ENCODE results near the gene MTCL1. TPM values are rescaled to one million over a fixed set of nuclear protein-coding genes. Genes with fewer than 3 reads are reported as not detected.

Gene MTCL1
- total RNA-seq, 2 donors from 2014 or later: 0.64 to 0.95 TPM

DNA sequence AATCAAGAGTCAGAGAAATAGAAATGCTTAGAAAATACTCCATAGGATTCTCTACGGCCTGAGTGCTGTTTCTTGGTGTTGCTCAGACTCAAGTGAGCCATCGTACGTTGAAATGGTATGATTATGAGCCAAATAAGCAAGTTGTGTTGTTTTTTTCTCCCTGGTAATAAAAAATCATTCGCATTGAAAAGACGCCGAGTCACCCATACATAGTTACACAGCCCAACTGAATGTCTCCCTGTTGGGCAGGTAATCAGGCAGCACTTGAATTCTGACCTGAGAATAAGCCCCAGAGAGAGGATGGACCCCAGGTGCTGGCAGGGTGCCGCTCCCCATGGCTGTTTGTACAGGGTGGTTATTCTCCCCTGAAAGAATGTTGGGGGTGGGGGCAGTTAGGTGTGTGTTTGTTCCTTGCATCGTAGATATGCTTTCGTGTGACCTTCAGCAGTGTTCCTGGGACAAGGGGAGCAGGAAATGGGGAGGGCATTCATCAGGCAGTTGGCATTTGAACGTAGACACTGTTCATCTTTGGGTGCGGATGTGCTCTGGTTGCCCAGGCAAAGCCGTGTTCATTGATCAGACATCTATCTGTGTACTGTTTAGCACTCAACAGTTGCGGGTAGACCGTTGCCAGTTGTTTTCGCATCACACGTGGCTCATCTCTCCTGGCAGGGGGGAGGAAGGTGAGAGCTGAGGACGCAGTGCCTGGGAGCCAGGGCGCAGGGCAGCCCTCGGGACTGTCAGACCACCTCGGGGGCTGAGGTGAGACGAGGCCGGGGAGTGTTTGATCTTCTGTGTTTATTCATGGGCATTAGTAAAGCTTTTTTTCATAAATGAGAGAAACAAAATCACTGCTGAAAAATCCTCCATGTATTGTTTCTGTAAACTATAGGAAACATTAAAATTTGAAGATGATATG, 27.3 kb downstream of the MTCL1 start:
- Mint-ChIP-seq H3K4me1 (peaks cover 2% of the 10 kb centered on the region), H3K9me3 (no peaks in the 10 kb centered on the region), H3K27ac (no peak overlapping the region), H3K36me3 (ENCODE audit: low read depth) (no peaks in the 10 kb centered on the region), H3K27me3 (peaks cover 9% of the 10 kb centered on the region), H3K4me3 (no peak overlapping the region)
- ATAC-seq (replicated peaks): no peak

DNA sequence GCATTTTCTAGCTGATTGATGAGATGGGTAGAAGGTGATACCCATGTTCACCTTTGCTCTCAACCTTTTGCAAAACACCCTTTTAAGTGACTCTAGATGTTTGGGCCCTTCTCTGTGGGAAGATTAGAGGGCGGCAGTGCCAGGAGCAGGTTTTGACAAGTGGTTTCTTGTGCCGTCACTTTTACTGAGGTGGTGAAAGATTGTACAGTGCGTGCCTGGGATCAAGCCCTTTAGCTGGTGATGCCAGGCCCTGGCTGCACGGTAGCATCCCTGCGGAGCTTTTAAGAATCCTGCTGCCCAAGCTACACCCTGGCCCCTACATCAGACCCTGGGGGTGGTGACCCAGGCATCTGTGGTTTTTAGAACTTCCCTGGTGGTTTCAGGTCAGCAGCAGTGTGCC, 29.1 kb downstream of the MTCL1 start:
- H3K27me3 Mint-ChIP-seq: peaks cover 9% of the 10 kb centered on the region
- no peak for ATAC-seq (replicated peaks)
- H3K27ac Mint-ChIP-seq: no peak overlapping the region
- H3K9me3 Mint-ChIP-seq: no peaks in the 10 kb centered on the region
- H3K4me3 Mint-ChIP-seq: no peak overlapping the region
- H3K36me3 Mint-ChIP-seq (ENCODE audit: low read depth): no peaks in the 10 kb centered on the region
- H3K4me1 Mint-ChIP-seq: no peaks in the 10 kb centered on the region

DNA sequence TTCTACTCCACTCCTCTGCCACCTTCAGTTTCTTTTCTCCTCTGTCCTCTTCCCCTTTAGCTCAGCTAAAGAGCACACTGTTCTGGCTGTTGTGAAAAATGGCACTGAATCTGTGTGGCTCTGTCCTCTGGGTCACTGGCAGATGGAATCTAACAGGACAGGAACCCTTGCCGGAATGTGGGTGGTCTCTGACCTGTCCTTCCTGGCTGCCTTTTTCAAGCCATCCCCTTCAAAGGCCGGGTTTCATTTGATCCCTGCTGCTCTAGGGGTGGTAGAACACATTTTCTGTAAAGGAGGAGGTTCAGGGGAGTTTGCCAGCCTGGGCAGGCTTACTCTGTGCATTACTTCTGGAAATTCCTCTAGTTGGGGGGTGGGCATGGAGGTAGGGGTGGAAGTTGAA, 29.9 kb downstream of the MTCL1 start:
- no peaks in the 10 kb centered on the region for H3K4me1 Mint-ChIP-seq
- ATAC-seq (replicated peaks): no peak
- peaks cover 9% of the 10 kb centered on the region for H3K27me3 Mint-ChIP-seq
- no peak overlapping the region for H3K4me3 Mint-ChIP-seq
- H3K36me3 Mint-ChIP-seq (ENCODE audit: low read depth): no peaks in the 10 kb centered on the region
- H3K9me3 Mint-ChIP-seq: no peaks in the 10 kb centered on the region
- no peak overlapping the region for H3K27ac Mint-ChIP-seq

DNA sequence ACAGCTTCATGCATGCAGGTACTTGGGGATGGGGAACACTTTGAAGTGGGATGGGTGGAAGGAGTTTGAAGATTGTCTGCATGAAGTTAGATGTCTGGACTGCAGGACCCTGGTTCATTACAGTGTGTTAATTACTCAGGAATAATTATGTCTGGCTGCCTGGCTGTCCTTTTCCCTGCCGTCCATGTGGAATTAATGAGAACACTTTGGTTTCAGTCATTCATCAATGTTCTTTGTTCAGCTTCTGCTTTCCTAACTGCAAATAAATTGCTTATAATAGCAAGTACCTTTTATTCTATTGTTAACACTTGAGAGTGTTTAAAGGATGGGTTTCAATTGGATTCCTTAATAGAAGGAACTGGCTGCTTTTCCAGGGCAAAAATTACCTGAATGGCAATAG, 35.8 kb downstream of the MTCL1 start:
- Mint-ChIP-seq H3K4me3 (no peak overlapping the region), H3K27ac (no peak overlapping the region), H3K9me3 (peaks cover 15% of the 10 kb centered on the region), H3K36me3 (ENCODE audit: low read depth) (no peaks in the 10 kb centered on the region), H3K27me3 (peaks cover 3% of the 10 kb centered on the region), H3K4me1 (peaks cover 10% of the 10 kb centered on the region)
- ATAC-seq (replicated peaks): no peak

DNA sequence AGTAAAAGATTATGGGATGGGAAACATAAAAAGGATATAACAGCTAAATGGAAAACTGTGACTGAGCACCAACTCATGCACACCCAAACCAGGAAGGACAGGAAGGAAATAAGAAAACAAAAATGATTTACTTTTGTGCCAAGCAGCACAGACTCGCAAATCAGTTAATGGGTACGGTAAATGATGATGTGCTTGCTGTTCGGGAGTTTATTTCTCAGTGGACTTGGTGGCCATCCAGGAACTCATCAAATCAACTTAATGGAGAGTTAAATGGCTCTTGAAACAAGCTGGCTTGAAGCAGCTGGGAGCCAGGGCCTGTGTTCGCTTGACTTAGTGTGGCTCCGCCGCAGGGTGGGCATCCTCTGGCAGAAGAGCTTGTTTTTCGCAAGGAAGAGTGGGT, 36.2 kb downstream of the MTCL1 start:
- H3K4me3 Mint-ChIP-seq: no peak overlapping the region
- H3K27me3 Mint-ChIP-seq: no peaks in the 10 kb centered on the region
- H3K9me3 Mint-ChIP-seq: peaks cover 15% of the 10 kb centered on the region
- ATAC-seq (replicated peaks): no peak
- no peak overlapping the region for H3K27ac Mint-ChIP-seq
- peaks cover 10% of the 10 kb centered on the region for H3K4me1 Mint-ChIP-seq
- H3K36me3 Mint-ChIP-seq (ENCODE audit: low read depth): no peaks in the 10 kb centered on the region

DNA sequence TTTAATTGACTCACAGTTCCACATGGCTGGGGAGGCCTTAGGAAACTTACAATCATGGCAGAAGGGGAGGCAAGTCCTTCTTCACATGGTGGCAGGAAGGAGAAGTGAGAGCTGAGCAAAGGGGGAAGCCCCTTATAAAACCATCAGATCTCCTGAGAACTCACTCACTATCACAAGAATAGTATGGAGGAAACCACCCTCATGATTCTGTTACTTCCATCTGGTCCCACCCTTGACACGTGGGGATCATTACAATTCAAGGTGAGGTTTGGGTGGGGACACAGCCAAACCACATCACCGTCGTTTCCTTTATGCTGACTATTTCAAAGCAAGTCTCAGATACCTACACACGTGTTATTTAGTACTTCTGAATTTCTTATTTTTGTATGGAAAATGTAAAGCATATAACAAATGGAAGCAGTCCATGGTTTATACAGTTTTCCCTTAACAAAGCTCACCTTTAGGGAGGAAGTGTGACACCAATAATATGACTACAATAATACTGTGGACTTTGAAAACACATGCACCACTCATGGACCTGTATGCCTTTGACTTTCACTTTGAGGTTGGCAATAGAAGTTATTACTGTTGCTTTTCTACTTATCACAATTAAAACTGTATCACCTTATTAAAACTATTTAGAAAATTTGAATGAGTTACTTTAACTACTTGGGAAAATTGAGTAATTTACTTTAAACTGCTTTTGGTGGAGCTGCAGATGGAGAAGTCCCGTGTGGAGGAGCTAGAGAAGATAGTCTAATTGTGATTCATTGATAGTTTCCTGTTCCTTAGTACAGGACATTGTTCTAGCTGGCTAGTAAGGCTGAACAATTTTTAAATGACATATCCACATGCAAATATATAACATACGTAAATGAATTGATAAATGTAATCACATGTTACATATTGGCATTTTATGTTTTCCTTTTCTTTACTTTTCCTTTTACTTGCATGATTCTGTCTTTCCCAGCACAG, 37.3 kb downstream of the MTCL1 start:
- Mint-ChIP-seq H3K27ac (no peak overlapping the region), H3K4me1 (peaks cover 10% of the 10 kb centered on the region), H3K36me3 (ENCODE audit: low read depth) (no peaks in the 10 kb centered on the region), H3K9me3 (peaks cover 15% of the 10 kb centered on the region), H3K27me3 (no peaks in the 10 kb centered on the region), H3K4me3 (peak overlapping the region; percentile 9)
- peak; percentile 62 for ATAC-seq (replicated peaks)

DNA sequence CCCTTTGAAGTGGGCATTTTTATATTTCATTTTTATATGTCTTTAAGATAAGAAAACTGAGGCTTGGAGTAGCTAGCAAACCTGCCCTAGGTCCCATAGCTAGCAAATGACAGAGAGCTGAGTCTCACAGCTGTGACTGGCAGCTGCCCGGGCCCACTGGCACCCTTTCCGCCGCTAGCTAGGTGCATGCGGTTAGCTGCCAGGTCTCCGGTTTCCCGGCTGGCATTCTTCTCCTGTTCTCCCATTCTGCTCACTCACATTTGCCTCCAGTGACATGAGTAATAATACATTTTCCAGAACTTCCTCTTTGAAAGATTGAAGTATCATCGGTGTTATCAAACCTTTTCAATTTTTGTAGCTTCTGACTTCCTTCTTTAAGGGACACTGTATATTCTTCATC, 38.7 kb downstream of the MTCL1 start:
- Mint-ChIP-seq H3K4me1 (peaks cover 10% of the 10 kb centered on the region), H3K4me3 (no peak overlapping the region), H3K27me3 (no peaks in the 10 kb centered on the region), H3K36me3 (ENCODE audit: low read depth) (no peaks in the 10 kb centered on the region), H3K9me3 (peaks cover 15% of the 10 kb centered on the region), H3K27ac (no peak overlapping the region)
- ATAC-seq (replicated peaks): no peak

DNA sequence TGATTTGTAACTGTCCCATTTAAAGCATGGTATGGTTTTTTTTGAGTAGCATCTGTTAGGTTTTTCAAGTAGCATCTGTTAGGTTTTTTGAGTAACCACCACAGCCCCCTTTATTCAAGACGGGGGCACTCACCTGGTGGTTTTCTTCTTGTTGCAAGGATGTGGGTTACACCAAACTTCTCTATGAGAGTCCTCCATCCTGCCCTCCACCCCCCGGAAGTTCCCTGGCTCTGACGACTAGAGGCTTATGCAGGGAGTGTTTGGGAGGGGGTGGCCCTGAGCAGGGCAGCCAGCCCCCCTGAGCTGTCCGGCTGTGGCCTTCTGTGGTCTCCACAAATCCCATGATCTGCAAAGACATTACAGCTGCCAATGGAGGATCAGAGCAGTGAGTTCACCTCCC, 39.3 kb downstream of the MTCL1 start:
- H3K9me3 Mint-ChIP-seq: peaks cover 15% of the 10 kb centered on the region
- no peaks in the 10 kb centered on the region for H3K27me3 Mint-ChIP-seq
- H3K4me1 Mint-ChIP-seq: peaks cover 10% of the 10 kb centered on the region
- H3K4me3 Mint-ChIP-seq: no peak overlapping the region
- no peak for ATAC-seq (replicated peaks)
- H3K27ac Mint-ChIP-seq: no peak overlapping the region
- H3K36me3 Mint-ChIP-seq (ENCODE audit: low read depth): no peaks in the 10 kb centered on the region

DNA sequence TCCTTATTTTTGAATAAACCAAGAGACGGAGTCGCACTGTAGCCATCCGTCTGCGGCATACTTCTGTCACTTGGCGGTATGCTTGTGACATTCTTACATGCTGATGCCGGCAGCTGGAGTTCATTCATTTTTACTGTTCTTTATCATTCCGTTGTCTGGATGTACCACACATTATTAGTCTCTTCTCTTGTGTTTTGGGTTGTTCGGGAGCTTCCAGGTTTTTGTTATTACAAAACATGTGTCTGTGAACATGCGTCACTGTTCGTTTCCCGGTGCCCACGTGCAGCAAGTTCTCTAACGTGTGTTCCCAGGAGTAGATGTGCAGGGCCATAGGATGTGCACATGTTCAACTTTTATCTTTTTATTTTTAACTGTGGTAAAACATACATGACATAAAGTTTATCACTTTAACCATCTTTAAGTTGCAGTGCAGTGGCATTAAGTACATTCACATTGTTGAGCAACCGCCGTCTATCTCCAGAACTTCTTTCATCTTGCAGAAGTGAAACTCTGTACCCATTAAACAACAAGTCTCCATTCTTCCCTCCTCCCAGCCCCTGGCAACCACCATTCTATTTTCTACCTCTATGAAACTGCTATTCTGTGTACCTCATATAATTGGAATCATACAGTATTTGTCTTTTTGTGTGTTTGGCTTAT, 40.1 kb downstream of the MTCL1 start:
- no peak for ATAC-seq (replicated peaks)
- Mint-ChIP-seq H3K9me3 (peaks cover 15% of the 10 kb centered on the region), H3K27me3 (no peaks in the 10 kb centered on the region), H3K36me3 (ENCODE audit: low read depth) (no peaks in the 10 kb centered on the region), H3K4me3 (no peak overlapping the region), H3K4me1 (peaks cover 10% of the 10 kb centered on the region), H3K27ac (no peak overlapping the region)

DNA sequence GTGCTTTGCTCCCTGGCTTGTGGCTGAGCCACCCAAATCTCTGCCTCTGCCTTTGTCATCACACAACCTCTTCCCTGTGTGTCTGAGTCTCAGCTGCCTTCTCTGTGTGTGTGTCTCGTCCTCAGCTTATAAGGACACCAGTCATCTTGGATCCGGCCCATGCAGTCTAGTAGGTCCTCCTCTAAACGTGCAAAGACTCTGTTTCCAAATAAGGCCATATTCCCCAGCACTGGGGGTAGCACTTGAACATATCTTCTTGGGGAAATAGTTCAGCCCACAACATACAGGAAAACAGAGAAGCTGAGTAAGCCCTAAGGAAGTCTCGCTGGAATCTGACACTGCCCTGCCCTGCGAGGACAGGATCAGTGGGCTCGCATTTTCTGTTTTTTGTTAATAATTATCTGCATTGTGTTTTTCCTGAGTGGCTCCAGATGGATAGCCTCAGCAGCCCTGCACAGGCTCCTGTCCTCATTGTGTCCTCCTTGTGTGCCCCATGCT, 42.1 kb downstream of the MTCL1 start:
- Mint-ChIP-seq H3K4me1 (peaks cover 7% of the 10 kb centered on the region), H3K27ac (no peak overlapping the region), H3K36me3 (ENCODE audit: low read depth) (no peaks in the 10 kb centered on the region), H3K9me3 (peaks cover 6% of the 10 kb centered on the region), H3K27me3 (no peaks in the 10 kb centered on the region), H3K4me3 (no peak overlapping the region)
- ATAC-seq (replicated peaks): no peak

DNA sequence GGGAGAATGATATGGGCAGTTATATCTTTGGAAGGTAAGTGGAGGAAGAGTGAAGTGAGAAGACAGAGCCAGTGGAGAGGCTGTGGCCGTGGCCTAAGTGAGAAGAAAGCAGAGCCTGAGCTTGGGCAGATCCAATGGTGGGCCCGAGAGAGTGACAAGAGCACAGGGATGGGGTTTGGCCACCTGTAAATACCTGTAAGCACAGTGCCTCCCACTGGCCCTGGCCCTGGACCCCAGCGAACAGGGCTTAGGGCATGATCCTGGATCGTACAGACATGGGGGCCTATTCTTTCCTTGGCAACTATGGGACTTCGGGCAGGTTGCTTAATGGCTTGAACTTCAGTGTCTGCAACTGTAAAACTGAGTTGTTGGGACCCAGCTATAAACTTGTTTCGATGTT, 44.1 kb downstream of the MTCL1 start:
- no peaks in the 10 kb centered on the region for H3K27me3 Mint-ChIP-seq
- no peak overlapping the region for H3K4me3 Mint-ChIP-seq
- H3K27ac Mint-ChIP-seq: no peak overlapping the region
- ATAC-seq (replicated peaks): no peak
- H3K36me3 Mint-ChIP-seq (ENCODE audit: low read depth): no peaks in the 10 kb centered on the region
- H3K9me3 Mint-ChIP-seq: no peaks in the 10 kb centered on the region
- H3K4me1 Mint-ChIP-seq: peaks cover 7% of the 10 kb centered on the region

DNA sequence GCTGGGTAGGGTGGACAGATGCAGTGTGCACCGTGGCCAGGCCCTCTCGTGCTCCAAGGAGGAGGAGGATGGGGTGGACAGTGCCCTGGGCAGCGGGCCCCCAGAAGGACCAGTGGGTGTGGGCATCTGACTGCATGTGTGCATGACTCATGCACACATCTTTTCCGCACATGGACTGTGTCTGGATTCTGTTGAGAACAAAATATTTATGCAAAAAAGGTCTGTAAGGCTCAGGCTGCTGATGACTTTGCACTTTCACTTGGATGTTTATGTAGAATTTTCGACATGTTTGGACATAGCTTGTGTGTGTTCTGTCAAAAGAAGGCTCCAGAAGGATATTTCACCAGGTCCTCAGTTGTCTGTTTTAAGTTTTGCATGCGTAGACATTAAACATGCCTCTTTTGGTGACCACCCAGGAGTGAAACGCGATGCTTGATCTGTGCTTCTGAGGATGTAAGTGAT, 45.6 kb downstream of the MTCL1 start:
- H3K4me3 Mint-ChIP-seq: no peak overlapping the region
- H3K27ac Mint-ChIP-seq: no peak overlapping the region
- ATAC-seq (replicated peaks): no peak
- peaks cover 16% of the 10 kb centered on the region for H3K4me1 Mint-ChIP-seq
- no peaks in the 10 kb centered on the region for H3K27me3 Mint-ChIP-seq
- H3K9me3 Mint-ChIP-seq: no peaks in the 10 kb centered on the region
- H3K36me3 Mint-ChIP-seq (ENCODE audit: low read depth): no peaks in the 10 kb centered on the region

DNA sequence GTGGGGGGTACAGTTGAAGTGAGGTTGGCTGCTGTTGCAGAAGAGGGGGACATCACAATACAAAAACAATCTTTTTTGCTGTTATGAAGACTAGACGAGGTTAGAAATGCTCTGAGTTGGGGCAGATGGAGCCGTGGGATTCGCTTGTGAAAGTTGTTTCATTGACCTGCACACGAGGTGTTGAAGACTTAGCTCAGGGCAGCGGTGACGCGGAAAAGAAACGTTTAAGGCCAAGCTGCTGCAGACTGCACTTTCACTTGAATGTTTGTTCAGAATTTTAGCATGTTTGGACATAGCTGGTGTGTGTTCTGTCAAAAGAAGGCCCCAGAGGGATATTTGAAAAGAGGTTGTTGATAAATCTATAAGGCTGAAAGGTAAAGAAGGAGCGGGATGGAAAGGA, 46.3 kb downstream of the MTCL1 start:
- H3K27me3 Mint-ChIP-seq: no peaks in the 10 kb centered on the region
- peaks cover 16% of the 10 kb centered on the region for H3K4me1 Mint-ChIP-seq
- H3K27ac Mint-ChIP-seq: peak overlapping the region; percentile 45
- H3K4me3 Mint-ChIP-seq: no peak overlapping the region
- ATAC-seq (replicated peaks): no peak
- no peaks in the 10 kb centered on the region for H3K36me3 Mint-ChIP-seq (ENCODE audit: low read depth)
- no peaks in the 10 kb centered on the region for H3K9me3 Mint-ChIP-seq

DNA sequence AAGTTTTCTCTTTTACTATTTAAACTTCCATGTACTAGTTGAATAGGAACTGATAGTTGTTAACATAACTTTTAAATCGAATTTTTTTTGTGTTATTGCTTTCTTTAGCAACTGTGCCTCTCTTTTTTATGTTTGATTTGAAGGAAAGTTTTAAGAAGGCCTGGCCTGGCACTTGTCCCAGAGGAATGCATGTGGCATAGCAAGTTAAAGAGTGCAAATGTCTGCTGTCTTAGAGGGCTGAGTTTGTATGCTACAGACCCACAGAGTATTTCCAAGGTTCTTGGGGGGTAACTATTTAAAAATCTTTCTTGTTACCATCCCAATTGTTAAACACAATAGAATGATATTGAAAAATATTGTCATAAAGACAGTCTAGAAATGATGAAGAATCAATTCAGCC, 47.0 kb downstream of the MTCL1 start:
- Mint-ChIP-seq H3K9me3 (no peaks in the 10 kb centered on the region), H3K4me3 (no peak overlapping the region), H3K27me3 (no peaks in the 10 kb centered on the region), H3K4me1 (peaks cover 16% of the 10 kb centered on the region), H3K27ac (no peak overlapping the region), H3K36me3 (ENCODE audit: low read depth) (no peaks in the 10 kb centered on the region)
- no peak for ATAC-seq (replicated peaks)
